H1 (cell line): ENCODE data around the gene KLF7. TPM values are rescaled to one million over a fixed set of nuclear protein-coding genes. Genes with fewer than 3 reads are reported as not detected.

ENCODE experiments used
- MAFK ChIP-seq: IDR thresholded peaks from 2 replicates; pipeline ENCODE4 v1.6.1; 2012; ENCODE audit warnings: low read depth, mild to moderate bottlenecking, improper control_type of control experiment, low read length
- RBBP5 ChIP-seq: IDR thresholded peaks from 2 replicates; pipeline ENCODE4 v1.7.1; 2012; ENCODE audit warnings: low read depth, mild to moderate bottlenecking, inconsistent platforms, low read length, moderate library complexity, borderline replicate concordance
- polyA plus RNA-seq, 7 experiments: library from polyadenylated mRNA; depleted of rRNA in 3 of 7; stranded (reverse) in 5 of 7; unstranded in 2 of 7; fragments of >200 nt in 5 of 7; fragments of 200-250 nt in 2 of 7; gene quantifications; 1 replicate in 5 of 7; 2 replicates in 1 of 7; 4 replicates in 1 of 7; pipeline versions ENCODE4 v1.2.1 to v1.2.3, GENCODE V29; 2011 to 2013; ENCODE audit warnings: missing spikeins in 2 of 7, mixed read lengths in 2 of 7
- total RNA-seq: library from RNA; stranded (reverse); fragmentation: NEBNext Ultra II Directional; extraction: Animal tissue kit (Norgen Biotek cat#: 25700); gene quantifications from 2 replicates; pipeline ENCODE4 v1.2.1, GENCODE V29; 2021

Gene KLF7
- total and polyA plus RNA-seq, 2 of the 8 experiments (the other 6 are each of a cell fraction or from before 2014, with no cell fraction given): 9.6 to 23.3 TPM

- no peak for TF ChIP-seq MAFK
- TF ChIP-seq RBBP5: no peak
These were observed 10.0 kb downstream of the KLF7 start (continued) for GRCh38 chr2:207155516-207156444.
